22Rv1 (cell line): Measurements from ENCODE around the gene FAM120B.

Experiments used
- ZFX ChIP-seq: fragments of 450-650 bp; IDR thresholded peaks from 2 replicates; pipeline ENCODE4 v1.6.1; 2017; ENCODE audit warnings: antibody characterized with exemption, borderline replicate concordance
- TF ChIP-seq, protein P1 (sequence below): fragments of 450-650 bp; IDR thresholded peaks from 2 replicates; pipeline ENCODE4 v1.5.1; 2017; ENCODE audit warnings: mild to moderate bottlenecking

DNA sequence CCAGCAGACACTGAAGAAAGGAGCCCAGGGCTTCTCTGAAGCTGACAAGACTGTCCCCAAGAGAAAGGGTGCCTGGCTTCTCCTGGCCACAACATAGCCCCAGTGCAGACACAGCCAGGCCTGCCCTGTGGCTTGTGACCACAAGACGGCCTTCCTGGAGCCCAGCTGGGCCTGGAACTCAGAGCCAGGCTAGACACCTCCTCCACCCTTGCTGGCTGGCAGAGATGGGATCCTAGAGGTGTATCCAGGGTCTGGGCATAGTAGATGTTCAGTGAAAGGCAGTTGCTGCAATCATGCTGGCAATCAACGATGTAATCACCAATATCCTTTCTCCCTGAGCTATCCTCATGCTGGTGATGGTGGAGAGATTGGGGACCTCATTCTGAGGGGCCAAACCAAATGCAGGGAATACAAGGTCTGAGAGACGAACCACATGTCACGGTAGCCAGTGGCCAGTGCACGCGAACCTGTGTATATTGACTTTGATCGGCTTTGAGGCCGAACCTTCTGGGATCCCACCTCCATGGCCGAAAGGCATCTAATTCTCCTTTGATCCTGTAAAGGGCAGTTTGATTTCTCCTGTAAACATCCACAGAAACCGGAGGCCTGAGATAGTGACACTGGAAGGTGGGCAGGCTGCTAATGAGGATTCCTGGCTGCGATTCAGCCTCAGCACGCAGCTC is 131.3 kb downstream of the FAM120B start:
- TF ChIP-seq, protein P1, sequence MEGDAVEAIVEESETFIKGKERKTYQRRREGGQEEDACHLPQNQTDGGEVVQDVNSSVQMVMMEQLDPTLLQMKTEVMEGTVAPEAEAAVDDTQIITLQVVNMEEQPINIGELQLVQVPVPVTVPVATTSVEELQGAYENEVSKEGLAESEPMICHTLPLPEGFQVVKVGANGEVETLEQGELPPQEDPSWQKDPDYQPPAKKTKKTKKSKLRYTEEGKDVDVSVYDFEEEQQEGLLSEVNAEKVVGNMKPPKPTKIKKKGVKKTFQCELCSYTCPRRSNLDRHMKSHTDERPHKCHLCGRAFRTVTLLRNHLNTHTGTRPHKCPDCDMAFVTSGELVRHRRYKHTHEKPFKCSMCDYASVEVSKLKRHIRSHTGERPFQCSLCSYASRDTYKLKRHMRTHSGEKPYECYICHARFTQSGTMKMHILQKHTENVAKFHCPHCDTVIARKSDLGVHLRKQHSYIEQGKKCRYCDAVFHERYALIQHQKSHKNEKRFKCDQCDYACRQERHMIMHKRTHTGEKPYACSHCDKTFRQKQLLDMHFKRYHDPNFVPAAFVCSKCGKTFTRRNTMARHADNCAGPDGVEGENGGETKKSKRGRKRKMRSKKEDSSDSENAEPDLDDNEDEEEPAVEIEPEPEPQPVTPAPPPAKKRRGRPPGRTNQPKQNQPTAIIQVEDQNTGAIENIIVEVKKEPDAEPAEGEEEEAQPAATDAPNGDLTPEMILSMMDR = no peak
- no peak for TF ChIP-seq ZFX
